ENCODE results near the gene PRAMEF1.

PRAMEF1 gene

DNA sequence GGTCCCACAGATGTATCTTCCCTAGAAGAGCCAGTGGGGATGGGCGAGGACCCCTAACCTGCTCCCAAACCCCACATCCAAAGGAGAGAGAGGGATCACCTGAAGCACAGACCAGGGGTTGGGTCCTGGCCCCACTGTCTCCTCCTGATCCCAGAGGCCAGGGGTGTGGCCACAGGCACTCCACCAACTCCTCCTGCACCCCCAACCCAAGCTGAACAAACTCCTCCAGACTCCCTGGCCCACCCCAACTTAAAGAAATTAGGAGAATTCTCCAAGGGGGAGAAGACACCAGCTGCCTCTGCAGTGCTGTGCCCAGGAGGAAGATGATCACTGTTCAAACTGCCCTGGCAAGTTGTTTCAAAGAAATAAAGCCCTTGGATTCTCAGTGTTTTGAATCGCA lies 22.2 kb upstream of the PRAMEF1 start:
- TF ChIP-seq CTCF (IDR thresholded peaks at IDR 0.05; ENCODE audit: low read depth, low read length) = no peak
- no peak overlapping the region for H3K4me3 ChIP-seq (ENCODE audit: low read depth, low read length)

- TF ChIP-seq CTCF (IDR thresholded peaks at IDR 0.05; ENCODE audit: low read depth, low read length) = no peak
- H3K4me3 ChIP-seq (ENCODE audit: low read depth, low read length) = no peak overlapping the region
Measured at GRCh38 chr1:12769976-12770505, 21.2 kb upstream of the PRAMEF1 start.

- no peak for TF ChIP-seq CTCF (IDR thresholded peaks at IDR 0.05; ENCODE audit: low read depth, low read length)
- no peak overlapping the region for H3K4me3 ChIP-seq (ENCODE audit: low read depth, low read length)
Measured at GRCh38 chr1:12770620-12771019, 20.6 kb upstream of the PRAMEF1 start.

DNA sequence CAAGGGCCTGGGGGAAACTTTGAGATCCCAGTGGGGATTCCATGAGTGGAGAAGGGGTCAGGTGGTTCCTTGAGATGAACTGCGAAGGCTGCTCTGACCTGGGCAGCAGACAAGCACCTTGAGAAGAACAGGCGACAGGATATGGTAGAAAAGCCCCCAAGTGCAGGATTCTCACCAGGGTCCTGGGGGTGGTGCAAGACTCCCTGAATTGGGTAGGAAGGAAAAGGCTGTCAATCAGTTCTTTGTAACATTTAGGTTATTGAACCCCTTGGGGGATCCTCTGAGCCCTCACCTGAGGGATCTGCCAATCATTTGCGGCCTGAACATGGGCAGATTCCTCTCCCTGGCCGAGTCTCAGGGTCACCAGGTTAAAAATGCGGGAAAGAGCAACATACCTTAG lies 20.0 kb upstream of the PRAMEF1 start:
- no peak for TF ChIP-seq CTCF (IDR thresholded peaks at IDR 0.05; ENCODE audit: low read depth, low read length)

GRCh38 chr1:12772520-12772919 lies 18.7 kb upstream of the PRAMEF1 start:
- TF ChIP-seq CTCF (IDR thresholded peaks at IDR 0.05; ENCODE audit: low read depth, low read length) = no peak
- no peak overlapping the region for H3K4me3 ChIP-seq (ENCODE audit: low read depth, low read length)

More for the DNA sequence above, 20.0 kb upstream of the PRAMEF1 start:
- H3K4me3 ChIP-seq (ENCODE audit: low read depth, low read length) = no peak overlapping the region

GRCh38 chr1:12773438-12773837 lies 17.8 kb upstream of the PRAMEF1 start, which contains the start of gene PRAMEF12:
TSS of gene PRAMEF12 (plus strand) at chr1:12773738. CDS start at chr1:12774868, 1,130 bp downstream.
- no peak for TF ChIP-seq CTCF (IDR thresholded peaks at IDR 0.05; ENCODE audit: low read depth, low read length)
- no peak within 1 kb of the TSS for H3K4me3 ChIP-seq (ENCODE audit: low read depth, low read length)

- no peak for TF ChIP-seq CTCF (IDR thresholded peaks at IDR 0.05; ENCODE audit: low read depth, low read length)
- no peak overlapping the region for H3K4me3 ChIP-seq (ENCODE audit: low read depth, low read length)
Measured at GRCh38 chr1:12774801-12775345, 16.3 kb upstream of the PRAMEF1 start.

Measured in WI38 (cell line).